NCI-H524 treated with DMSO at 0.1 percent for 48 hours (cell line): Measurements from ENCODE around the gene ABLIM2.
"Not testable (repeated sequence)": the region's sequence is repeated elsewhere in the genome, so short reads cannot be mapped to it uniquely, and the experiment has no call there.

Experiments
- DNase-seq: peaks from one replicate; lab custom pipeline; 2025; lab: John Stamatoyannopoulos, UW

Gene ABLIM2

DNA sequence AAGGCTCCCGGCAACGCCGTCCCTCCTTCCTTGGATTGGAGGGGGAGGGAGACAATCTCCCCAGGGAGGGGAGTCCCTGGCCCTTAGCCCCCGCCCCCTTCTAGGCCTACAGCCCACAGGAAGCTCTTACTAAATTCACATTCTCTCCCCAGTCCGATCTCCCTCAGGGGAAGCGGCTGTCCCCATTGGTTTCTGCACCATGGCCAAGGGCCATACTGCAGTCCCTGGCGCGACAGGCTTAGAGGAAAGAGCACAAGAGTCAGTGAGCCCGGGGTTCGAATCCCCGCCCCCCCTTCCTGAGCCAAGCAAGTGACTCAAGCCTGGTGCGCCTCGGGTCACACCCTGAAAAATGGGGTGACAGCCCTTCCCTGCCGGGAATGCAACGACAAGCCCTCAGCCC, 1.1 kb downstream of the ABLIM2 start:
- no peak for DNase-seq

DNA sequence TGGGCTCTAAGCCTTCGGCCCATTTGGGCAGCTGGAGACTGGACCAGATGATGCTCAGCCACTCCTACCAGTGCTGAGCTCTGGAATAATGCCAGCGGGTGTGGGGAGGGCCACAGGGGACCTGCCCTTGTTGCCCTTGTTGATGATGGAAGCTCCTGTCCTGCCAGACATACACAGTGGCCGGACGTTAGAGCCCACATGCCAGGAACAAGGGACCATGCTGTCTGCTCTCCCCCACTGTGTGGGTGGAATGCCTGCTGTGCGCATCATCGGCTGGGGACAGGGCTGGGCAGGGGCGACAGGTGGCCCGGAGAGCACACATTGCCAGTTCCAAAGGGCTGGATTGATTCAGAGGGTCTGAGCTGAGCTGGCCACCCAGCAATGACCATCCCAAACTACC, 2.0 kb downstream of the ABLIM2 start:
- DNase-seq = no peak

DNA sequence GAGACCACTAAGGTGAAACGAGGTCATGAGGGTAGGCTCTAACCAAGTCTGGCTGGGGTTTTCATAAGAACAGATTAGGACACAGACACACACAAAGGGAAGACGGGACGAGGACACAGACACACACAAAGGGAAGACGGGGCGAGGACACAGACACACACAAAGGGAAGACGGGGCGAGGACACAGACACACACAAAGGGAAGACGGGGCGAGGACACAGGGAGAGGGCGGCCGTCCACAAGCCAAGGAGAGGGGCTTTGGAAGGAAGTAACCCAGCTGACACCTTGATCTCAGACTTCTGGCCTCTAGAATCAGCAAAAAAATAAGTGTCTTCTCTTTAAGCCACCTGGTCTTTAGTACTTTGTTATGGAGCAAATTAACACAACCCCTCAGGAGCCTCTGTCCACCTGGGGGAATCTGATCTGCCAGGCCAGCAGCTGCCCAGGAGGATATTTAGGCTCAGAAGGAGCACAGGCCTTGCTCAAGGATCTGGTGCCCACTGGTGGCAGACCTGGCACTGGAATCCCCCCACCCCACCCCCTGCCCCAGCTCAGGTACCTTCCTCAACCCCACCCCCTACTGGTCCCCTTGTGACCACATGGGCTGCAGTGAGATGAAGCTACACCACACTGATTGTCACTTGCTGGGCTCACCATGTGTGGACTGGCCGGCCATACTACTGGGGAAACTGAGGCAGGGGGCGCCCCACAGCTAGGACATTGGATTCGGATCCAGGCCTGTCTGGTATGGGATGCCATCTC, 2.8 kb downstream of the ABLIM2 start:
- DNase-seq = no peak

DNA sequence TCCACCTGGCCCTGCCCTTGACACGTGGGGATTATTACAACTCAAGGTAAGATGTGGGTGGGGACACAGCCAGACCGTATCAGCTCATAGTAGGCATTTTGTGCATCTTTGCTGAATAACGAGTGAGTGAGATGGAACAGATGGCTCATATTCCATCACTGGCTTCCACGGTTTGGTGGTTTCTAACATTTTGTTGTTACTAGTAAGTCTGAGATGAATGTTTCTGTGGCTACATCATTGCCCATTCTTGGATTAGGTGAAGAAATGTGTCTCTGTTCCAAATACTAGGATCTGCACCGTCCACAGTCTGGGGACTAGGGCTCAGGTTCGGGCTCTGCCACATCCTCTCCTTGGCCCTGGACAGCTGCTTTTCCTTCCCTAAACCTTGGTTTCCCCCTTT, 3.6 kb downstream of the ABLIM2 start:
- DNase-seq = no peak

DNA sequence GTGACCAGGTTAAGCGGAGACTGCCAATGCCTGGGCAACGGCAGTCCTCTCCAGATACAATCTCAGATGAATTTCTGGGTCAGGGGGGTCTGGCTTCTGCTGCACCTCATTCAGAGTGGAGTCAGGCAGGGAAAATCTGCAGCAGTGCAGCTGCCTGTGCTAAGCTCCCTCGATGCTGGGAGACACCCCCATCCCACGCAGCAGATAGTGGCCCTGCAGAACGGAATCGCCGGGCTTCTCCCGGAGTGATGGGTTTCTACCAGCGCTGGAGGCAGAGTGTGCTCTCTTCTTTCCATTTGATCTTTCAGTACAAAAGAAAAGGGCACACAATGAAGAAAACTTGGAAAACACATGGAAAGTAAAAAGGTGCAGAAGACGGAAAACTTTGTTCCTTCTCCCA, 5.2 kb downstream of the ABLIM2 start:
- DNase-seq = no peak

- no peak for DNase-seq
Measured at GRCh38 chr4:8152865-8153257, 5.8 kb downstream of the ABLIM2 start.

GRCh38 chr4:8152090-8152864, 6.3 kb downstream of the ABLIM2 start:
- no peak for DNase-seq

- no peak for DNase-seq
Measured at GRCh38 chr4:8151165-8151650, 7.4 kb downstream of the ABLIM2 start.

DNA sequence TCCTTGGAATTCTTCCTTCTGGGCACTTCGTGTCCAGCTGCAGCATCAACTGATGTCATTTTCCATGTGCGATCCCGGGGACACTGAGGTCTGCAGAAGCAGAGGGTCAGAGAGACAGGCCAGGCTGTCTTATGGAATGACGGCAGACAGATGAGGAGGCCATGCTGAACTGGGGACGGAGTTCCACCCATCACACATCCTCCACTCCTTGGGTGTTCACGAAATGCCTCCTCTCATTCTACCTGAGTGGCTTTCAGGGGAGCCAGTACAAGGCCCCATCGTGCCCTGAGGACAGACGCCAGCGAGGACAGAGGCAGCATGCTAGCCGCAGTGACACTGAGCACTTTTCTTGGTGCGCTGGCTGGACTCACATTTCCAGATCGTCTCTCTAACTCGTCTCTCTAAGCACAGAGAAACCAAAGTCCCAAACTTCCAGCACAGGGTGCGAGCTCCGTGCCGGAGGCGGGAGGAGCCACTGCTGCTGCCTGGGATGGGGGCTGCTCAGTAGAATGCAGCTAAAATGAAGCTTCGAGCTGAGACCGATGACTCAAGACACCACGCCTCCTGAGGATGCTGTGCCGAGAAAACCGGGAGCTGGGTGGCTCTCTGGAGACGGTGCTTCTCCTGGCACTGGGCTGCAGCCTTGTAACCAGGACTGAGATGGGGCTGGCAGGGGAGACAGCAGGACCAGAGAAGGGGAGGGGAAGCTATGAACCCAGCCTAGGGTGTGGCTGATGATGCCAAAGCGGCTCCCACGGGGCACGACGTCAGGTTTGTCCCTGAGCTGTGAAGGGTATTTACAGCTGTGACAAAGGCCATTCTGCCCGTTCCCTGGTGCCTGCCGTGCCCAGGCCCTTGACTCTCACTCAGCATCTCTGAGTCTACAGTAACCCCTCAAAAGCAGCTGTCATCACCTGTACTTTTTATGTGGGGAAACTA, 8.2 kb downstream of the ABLIM2 start:
- DNase-seq = no peak

DNA sequence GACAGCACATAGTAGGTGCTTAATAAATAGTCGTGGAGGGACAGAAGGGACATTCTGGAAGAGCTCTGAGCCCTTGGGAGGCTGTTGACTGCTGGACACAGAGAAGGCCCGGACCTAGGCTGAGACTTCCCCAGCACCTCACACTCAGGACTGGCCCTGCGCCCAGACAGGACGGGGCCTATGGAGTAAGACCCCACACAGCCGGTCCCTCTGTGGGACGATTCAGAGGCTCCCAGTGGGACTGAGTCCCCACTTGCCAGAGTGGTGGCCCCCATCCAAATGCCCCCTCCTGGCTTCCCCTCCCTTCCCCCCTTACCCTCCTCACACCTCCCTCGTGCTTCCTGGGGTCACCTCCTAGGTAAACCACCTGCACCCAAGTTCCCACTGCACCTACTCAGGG, 8.9 kb downstream of the ABLIM2 start:
- no peak for DNase-seq

GRCh38 chr4:8148785-8149435, 9.7 kb downstream of the ABLIM2 start:
- DNase-seq = no peak

DNA sequence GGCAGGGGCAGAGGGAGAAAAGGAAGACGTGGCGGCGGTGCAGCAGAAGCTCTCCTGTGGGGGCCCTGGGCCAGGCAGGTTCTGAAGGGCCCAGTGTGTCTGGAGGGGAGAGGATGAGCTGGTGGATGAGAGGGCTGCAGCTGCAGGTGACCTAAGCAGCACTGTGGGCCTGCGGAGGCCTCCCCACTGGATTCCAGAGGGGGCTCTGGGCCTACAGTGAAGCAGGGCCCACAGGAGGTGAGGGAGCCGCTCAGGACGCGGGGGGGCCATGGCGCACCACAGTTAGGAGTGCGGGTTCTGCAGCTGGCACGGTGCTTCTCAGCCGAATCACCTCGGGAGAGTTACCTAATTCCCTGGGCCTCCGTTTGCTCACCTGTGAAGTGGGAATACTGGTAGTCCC, 10.5 kb downstream of the ABLIM2 start:
- no peak for DNase-seq

DNA sequence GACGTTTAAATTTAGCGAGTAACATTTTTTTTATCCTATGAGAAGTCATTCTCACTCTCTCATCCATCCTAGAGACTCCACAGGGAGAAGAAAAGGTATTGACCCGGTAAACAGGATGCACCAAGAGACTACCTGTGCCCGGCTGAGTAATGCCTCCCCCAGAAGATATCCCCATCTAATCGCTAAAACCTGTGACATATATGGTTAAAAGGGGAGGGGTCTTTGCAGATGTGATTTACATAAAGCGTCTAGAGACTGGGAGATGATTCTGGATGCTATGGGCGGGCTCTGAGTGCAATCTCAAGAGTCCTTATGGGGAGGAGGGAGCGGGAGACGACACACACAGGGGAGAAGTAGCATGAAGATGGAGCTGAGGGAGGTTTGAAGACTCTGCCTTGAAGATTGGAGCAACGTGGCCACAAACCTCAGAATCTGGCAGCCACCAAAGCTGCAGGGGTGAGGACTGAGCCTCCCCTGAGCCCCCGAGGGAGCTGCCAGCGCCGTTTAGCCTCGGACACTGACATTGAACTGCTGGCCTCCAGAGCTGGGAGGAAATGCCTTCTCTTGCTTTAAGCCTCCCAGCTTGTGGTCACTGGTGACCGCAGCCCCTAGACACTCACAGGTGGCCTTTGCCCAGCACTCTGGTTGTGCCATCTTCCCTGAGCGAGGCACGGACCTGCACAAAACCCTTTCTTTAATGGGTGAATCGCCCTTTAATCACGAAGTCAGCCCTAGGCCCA, 11.2 kb downstream of the ABLIM2 start:
- no peak for DNase-seq

DNA sequence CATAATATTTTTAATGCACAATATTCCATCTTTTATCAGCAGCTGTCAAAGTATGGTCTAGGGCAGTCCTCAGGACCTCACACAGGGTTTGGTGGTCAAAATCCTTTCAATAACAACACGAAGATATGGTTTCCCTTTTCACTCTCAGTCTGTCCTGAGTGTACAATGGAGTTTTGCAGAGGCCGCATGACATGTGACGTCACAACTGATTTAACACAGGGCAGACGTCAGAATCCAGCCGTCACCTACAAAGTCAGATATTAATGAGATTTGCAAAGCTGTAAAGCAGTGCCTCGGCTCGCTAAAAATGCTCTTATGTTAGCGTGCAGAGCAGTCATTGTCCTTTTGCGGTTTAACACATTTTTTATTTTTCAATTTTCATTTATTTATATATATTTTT, 12.5 kb downstream of the ABLIM2 start:
- no peak for DNase-seq

- no peak for DNase-seq
Measured at GRCh38 chr4:8144359-8144758, 14.3 kb downstream of the ABLIM2 start.

DNA sequence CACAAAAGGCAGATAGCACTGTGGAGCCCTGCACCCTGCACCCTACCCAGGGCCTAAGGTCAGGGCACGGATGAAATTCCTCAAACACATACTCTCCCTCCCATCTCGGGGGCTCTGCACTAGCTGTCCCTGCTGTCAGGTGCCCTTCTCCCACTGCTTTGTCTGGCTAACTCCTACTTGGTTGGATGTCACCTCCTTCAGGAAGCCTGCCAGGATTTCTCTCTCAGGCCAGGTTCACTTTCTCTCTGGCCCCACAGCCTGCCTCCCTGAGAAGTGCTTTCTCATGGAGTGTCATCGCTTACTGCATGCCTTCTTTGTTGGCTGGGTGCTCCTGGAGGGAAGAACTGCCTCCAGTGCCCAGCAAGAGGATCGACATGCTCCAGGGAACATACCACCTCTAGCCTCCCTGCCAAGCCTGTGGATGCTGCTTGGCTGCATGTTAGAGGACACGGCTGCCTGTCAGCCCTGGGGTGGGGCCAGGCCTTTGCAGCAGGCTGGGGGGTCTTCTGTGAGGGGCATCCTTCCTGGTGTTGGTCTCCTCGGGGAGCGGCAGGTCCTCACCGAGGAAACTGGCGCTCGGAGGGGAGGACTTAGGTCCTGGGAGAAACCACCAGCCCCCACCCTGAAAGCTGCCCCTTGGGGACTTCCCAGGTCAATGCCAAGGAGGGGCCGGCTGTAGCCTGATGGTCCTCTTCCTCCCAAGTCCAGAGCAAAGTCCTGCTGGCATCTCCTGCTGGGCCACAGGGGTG, 15.0 kb downstream of the ABLIM2 start:
- DNase-seq = no peak

DNA sequence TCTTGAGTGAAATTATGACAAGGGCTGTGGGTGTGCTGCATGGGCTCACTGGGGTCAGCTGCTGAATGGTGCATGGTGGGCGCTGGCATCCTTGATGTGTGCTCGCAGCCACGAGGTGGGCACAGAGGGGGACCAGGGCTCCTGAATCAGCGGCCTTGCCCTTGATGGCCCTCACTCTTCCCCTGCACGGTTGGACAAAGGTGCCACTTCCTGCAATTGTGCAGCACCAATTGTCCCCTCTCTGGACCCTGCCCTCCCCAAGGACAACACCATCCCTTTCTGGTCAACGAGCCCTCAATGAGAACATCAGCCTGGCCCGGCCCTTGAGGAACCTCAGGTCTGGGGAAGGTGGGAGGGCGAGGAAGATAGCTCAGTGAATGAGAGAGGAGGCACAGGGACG, 16.1 kb downstream of the ABLIM2 start:
- DNase-seq = no peak

DNA sequence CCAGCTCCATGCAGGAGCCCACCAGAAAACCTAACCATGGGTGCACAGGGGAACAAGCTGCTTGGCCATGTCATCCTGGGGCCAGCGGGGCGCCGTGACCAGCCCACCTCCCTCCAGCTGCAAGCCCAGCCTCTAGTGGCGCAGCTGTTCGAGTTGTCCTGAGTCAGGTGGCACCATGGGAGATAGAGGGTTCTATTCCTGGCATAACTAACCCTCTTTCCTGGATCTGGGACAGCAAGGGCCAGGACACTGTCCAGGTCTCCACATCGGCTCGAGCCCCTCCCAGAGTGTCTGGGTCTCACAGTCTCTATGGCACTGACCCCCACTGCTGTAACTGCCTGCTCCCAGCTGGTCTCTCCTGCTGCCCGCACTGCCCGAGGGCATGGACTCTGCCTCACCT, 16.7 kb downstream of the ABLIM2 start:
- no peak for DNase-seq

GRCh38 chr4:8140915-8141314, 17.7 kb downstream of the ABLIM2 start:
- no peak for DNase-seq

- not testable (repeated sequence) for DNase-seq
Measured at GRCh38 chr4:8139726-8140125, 18.9 kb downstream of the ABLIM2 start.
